GM12878 (cell line): ENCODE data around the gene ARHGAP15.

Source experiments
- ATF2 ChIP-seq: IDR thresholded peaks from 2 replicates; pipeline ENCODE4 v1.6.1; 2012; ENCODE audit warnings: low read length, inconsistent platforms
- CBX5 ChIP-seq: sonication (generic); IDR thresholded peaks from 2 replicates; pipeline ENCODE4 v1.6.1; 2016; ENCODE audit warnings: low read depth, moderate library complexity, mild to moderate bottlenecking, inconsistent platforms
- EZH2 ChIP-seq: IDR thresholded peaks from 2 replicates; pipeline ENCODE4 v1.6.1; 2012; ENCODE audit warnings: low read depth, mild to moderate bottlenecking, control low read depth, inconsistent platforms, low read length, borderline replicate concordance; ENCODE audit not compliant: control insufficient read depth
- POLR2A ChIP-seq: IDR thresholded peaks from 2 replicates; pipeline ENCODE4 v1.6.1; 2011; ENCODE audit warnings: low read depth, mild to moderate bottlenecking, low read length
- RELA ChIP-seq: fragments of 450-650 bp; IDR thresholded peaks from 2 replicates; pipeline ENCODE4 v1.8.0; 2014; ENCODE audit warnings: borderline replicate concordance; ENCODE audit not compliant: partially characterized antibody
- SP1 ChIP-seq: IDR thresholded peaks from one replicate; pipeline ENCODE4 v1.6.1; 2011; ENCODE audit warnings: low read depth, low read length
- ZNF274 ChIP-seq: IDR thresholded peaks from one replicate; pipeline ENCODE4 v1.8.0; 2011; ENCODE audit not compliant: insufficient read length, insufficient read depth
- TF ChIP-seq, protein P1 (sequence below), 3 experiments: IDR thresholded peaks in 2 of 3; conservative IDR thresholded peaks in 1 of 3; 2 replicates each; pipeline ENCODE4 v1.5.1; 2011; ENCODE audit warnings: low read depth in 3 of 3, low read length in 3 of 3, mild to moderate bottlenecking in 3 of 3, control low read depth in 2 of 3, moderate library complexity in 2 of 3, inconsistent platforms in 1 of 3, mixed read lengths in 1 of 3; ENCODE audit not compliant: control insufficient read depth in 2 of 3, insufficient read depth in 1 of 3; ENCODE audit errors: extremely low read depth in 1 of 3

DNA sequence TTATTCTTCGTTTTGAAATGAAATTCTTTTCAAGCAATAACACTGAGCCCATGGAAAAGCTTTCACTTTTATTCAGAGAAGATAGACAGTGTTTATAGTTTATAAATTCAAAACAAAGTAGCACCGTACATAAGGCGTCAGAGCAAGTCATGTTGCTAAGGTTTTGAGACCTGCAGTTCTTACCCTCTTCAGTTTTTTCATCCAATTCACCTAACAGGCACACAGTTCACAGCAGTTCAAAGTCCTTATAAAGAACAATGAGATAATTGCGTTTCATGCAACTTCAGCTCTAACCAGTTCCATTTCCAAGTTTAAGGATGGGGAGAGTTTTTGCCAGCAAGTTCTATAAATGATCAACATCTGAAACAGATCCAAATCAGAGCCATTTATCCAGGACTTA, 96.7 kb downstream of the ARHGAP15 start:
- TF ChIP-seq, protein P1, sequence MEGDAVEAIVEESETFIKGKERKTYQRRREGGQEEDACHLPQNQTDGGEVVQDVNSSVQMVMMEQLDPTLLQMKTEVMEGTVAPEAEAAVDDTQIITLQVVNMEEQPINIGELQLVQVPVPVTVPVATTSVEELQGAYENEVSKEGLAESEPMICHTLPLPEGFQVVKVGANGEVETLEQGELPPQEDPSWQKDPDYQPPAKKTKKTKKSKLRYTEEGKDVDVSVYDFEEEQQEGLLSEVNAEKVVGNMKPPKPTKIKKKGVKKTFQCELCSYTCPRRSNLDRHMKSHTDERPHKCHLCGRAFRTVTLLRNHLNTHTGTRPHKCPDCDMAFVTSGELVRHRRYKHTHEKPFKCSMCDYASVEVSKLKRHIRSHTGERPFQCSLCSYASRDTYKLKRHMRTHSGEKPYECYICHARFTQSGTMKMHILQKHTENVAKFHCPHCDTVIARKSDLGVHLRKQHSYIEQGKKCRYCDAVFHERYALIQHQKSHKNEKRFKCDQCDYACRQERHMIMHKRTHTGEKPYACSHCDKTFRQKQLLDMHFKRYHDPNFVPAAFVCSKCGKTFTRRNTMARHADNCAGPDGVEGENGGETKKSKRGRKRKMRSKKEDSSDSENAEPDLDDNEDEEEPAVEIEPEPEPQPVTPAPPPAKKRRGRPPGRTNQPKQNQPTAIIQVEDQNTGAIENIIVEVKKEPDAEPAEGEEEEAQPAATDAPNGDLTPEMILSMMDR (IDR thresholded peaks at IDR 0.05 in 2 of 3, conservative IDR thresholded peaks at IDR 0.05 in 1 of 3; ENCODE audit: control insufficient read depth in 2 of 3, extremely low read depth in 1 of 3, insufficient read depth in 1 of 3, low read depth in 3 of 3, low read length in 3 of 3) = no peak
- TF ChIP-seq ATF2 = no peak
- no peak for TF ChIP-seq EZH2
- no peak for TF ChIP-seq RELA
- no peak for TF ChIP-seq ZNF274
- no peak for TF ChIP-seq SP1
- no peak for TF ChIP-seq POLR2A
- no peak for TF ChIP-seq CBX5
